H7 (cell line): ENCODE measurements around the gene CDHR3. TPM values are rescaled to one million over a fixed set of nuclear protein-coding genes. Genes with fewer than 3 reads are reported as not detected.

Experiments
- DNase-seq: peaks from one replicate; pipeline ENCODE4 v3.0.0; 2012
- H3K27me3 ChIP-seq: 2 replicates; pipeline ENCODE4 v1.6.0; 2011; ENCODE audit warnings: mild to moderate bottlenecking, low read length; ENCODE audit not compliant: control insufficient read depth, insufficient read depth
- H3K36me3 ChIP-seq: replicated peaks from 2 replicates; pipeline ENCODE4 v1.5.1; 2011; ENCODE audit warnings: low read length; ENCODE audit not compliant: control insufficient read depth, insufficient read depth
- H3K4me3 ChIP-seq: 2 replicates; pipeline ENCODE4 v1.5.1; 2011; ENCODE audit warnings: low read depth, mild to moderate bottlenecking, control low read depth, low read length, moderate library complexity; ENCODE audit not compliant: insufficient read depth
- total RNA-seq: library from RNA; depleted of rRNA; stranded (reverse); fragments of >200 nt; shearing (Covaris generic); gene quantifications from 2 replicates; pipeline ENCODE4 v1.2.3, GENCODE V29; 2014

Gene CDHR3
- total RNA-seq, 1 experiment from 2014 or later = 5.7 TPM

- no peak for DNase-seq
- Histone ChIP-seq H3K36me3 (no peaks in the 10 kb centered on the region), H3K4me3 (no peak overlapping the region), H3K27me3 (no peaks in the 10 kb centered on the region)
Observed at GRCh38 chr7:106036004-106036403, 72.9 kb downstream of the CDHR3 start.

GRCh38 chr7:106037489-106038176, 74.6 kb downstream of the CDHR3 start:
- no peak for DNase-seq
- no peaks in the 10 kb centered on the region for H3K36me3 ChIP-seq
- no peaks in the 10 kb centered on the region for H3K27me3 ChIP-seq
- no peak overlapping the region for H3K4me3 ChIP-seq

GRCh38 chr7:106038289-106038688, 75.2 kb downstream of the CDHR3 start:
- no peak overlapping the region for H3K4me3 ChIP-seq
- no peak for DNase-seq
- H3K36me3 ChIP-seq = no peaks in the 10 kb centered on the region
- no peaks in the 10 kb centered on the region for H3K27me3 ChIP-seq

- Histone ChIP-seq H3K27me3 (no peaks in the 10 kb centered on the region), H3K36me3 (no peaks in the 10 kb centered on the region), H3K4me3 (no peak overlapping the region)
- DNase-seq = no peak
Observed at GRCh38 chr7:106038916-106039315, 75.9 kb downstream of the CDHR3 start.

- H3K4me3 ChIP-seq = no peak overlapping the region
- DNase-seq = peak; percentile 65
- H3K36me3 ChIP-seq = no peaks in the 10 kb centered on the region
- H3K27me3 ChIP-seq = no peaks in the 10 kb centered on the region
Observed at GRCh38 chr7:106039486-106040060, 76.5 kb downstream of the CDHR3 start.

GRCh38 chr7:106041140-106041717, 78.2 kb downstream of the CDHR3 start:
- no peaks in the 10 kb centered on the region for H3K27me3 ChIP-seq
- no peaks in the 10 kb centered on the region for H3K36me3 ChIP-seq
- no peak overlapping the region for H3K4me3 ChIP-seq
- DNase-seq = peak; percentile 74

- DNase-seq = no peak
- no peaks in the 10 kb centered on the region for H3K36me3 ChIP-seq
- H3K4me3 ChIP-seq = no peak overlapping the region
- H3K27me3 ChIP-seq = no peaks in the 10 kb centered on the region
Observed at GRCh38 chr7:106042196-106042611, 79.1 kb downstream of the CDHR3 start.

- no peak overlapping the region for H3K4me3 ChIP-seq
- H3K36me3 ChIP-seq = no peaks in the 10 kb centered on the region
- no peak for DNase-seq
- H3K27me3 ChIP-seq = no peaks in the 10 kb centered on the region
Observed at GRCh38 chr7:106045139-106045538, 82.1 kb downstream of the CDHR3 start.

- H3K36me3 ChIP-seq = no peaks in the 10 kb centered on the region
- no peak for DNase-seq
- H3K4me3 ChIP-seq = no peak overlapping the region
- H3K27me3 ChIP-seq = no peaks in the 10 kb centered on the region
Observed at GRCh38 chr7:106045586-106045985, 82.5 kb downstream of the CDHR3 start.

GRCh38 chr7:106047184-106047583, 84.1 kb downstream of the CDHR3 start:
- DNase-seq = no peak
- H3K4me3 ChIP-seq = no peak overlapping the region
- H3K36me3 ChIP-seq = no peaks in the 10 kb centered on the region
- H3K27me3 ChIP-seq = no peaks in the 10 kb centered on the region

- Histone ChIP-seq H3K27me3 (no peaks in the 10 kb centered on the region), H3K36me3 (no peaks in the 10 kb centered on the region), H3K4me3 (no peak overlapping the region)
- DNase-seq = no peak
Observed at GRCh38 chr7:106047818-106048705, 85.0 kb downstream of the CDHR3 start.

GRCh38 chr7:106048706-106049020, 85.6 kb downstream of the CDHR3 start:
- Histone ChIP-seq H3K4me3 (no peak overlapping the region), H3K27me3 (no peaks in the 10 kb centered on the region), H3K36me3 (no peaks in the 10 kb centered on the region)
- DNase-seq = no peak

GRCh38 chr7:106049139-106049752, 86.2 kb downstream of the CDHR3 start:
- Histone ChIP-seq H3K27me3 (no peaks in the 10 kb centered on the region), H3K36me3 (no peaks in the 10 kb centered on the region), H3K4me3 (no peak overlapping the region)
- DNase-seq = no peak

GRCh38 chr7:106050002-106050745, 87.1 kb downstream of the CDHR3 start:
- Histone ChIP-seq H3K27me3 (no peaks in the 10 kb centered on the region), H3K4me3 (no peak overlapping the region), H3K36me3 (no peaks in the 10 kb centered on the region)
- peak; percentile 65 for DNase-seq
